Spleen (tissue), 7 donors: ENCODE results near the gene IER5.

Source experiments
- POLR2A ChIP-seq, 3 donors: fragments of 450-650 bp; IDR thresholded peaks; one replicate each; pipeline ENCODE4 v1.5.1; 2017; ENCODE audit warnings: antibody characterized with exemption in 3 of 3, mild to moderate bottlenecking in 1 of 3
- POLR2AphosphoS5 ChIP-seq, 3 donors: sonication (generic); formaldehyde crosslinking; IDR thresholded peaks; one replicate each; pipeline ENCODE4 v1.5.1; 2017; ENCODE audit warnings: antibody characterized with exemption in 3 of 3
- TF ChIP-seq, protein P1 (sequence below), 11 experiments: fragments of 200-600 bp in 7 of 11; fragments of 450-650 bp in 4 of 11; sonication (generic) in 4 of 11; IDR thresholded peaks in 8 of 11; conservative IDR thresholded peaks in 3 of 11; 1 replicate in 7 of 11; 2 replicates in 4 of 11; pipeline versions ENCODE4 v1.4.0 to v1.8.0; 2016 to 2021; ENCODE audit warnings: antibody characterized with exemption in 11 of 11, inconsistent platforms in 4 of 11, mild to moderate bottlenecking in 1 of 11
- donor health status: DM: no; HTN: no; CAD: no; lungs with moderate emphysema.
- donor health status: DM: no; HTN: no; CAD: no.
- donor health status: DM: no; HTN: no; CAD: no.

DNA sequence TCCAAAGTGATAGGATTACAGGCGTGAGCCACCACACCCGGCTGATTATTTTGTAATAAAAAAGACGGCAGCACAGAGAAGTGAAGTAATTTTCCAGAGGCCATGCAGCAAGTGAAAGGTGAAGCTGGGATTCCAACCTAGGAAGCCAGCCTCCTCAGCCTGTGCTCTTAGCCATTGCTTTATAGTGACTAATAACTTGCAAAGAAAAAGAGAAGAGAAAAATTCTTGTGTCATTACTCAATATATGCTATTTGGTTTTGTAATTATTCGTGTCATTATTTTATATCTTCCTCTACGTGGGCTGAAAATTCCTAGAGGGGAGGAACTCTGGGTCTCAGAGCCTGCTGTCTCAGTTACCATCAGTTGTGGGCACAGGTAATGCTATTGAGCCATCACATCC lies 1.6 kb upstream of the IER5 start:
- TF ChIP-seq, protein P1, sequence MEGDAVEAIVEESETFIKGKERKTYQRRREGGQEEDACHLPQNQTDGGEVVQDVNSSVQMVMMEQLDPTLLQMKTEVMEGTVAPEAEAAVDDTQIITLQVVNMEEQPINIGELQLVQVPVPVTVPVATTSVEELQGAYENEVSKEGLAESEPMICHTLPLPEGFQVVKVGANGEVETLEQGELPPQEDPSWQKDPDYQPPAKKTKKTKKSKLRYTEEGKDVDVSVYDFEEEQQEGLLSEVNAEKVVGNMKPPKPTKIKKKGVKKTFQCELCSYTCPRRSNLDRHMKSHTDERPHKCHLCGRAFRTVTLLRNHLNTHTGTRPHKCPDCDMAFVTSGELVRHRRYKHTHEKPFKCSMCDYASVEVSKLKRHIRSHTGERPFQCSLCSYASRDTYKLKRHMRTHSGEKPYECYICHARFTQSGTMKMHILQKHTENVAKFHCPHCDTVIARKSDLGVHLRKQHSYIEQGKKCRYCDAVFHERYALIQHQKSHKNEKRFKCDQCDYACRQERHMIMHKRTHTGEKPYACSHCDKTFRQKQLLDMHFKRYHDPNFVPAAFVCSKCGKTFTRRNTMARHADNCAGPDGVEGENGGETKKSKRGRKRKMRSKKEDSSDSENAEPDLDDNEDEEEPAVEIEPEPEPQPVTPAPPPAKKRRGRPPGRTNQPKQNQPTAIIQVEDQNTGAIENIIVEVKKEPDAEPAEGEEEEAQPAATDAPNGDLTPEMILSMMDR (IDR thresholded peaks at IDR 0.05 in 8 of 11, conservative IDR thresholded peaks at IDR 0.05 in 3 of 11), result no peak
- TF ChIP-seq POLR2A (IDR thresholded peaks at IDR 0.05), result no peak
- no peak for TF ChIP-seq POLR2AphosphoS5 (IDR thresholded peaks at IDR 0.05)
